ENCODE data around the gene SYNGR1. TPM values are rescaled to one million over a fixed set of nuclear protein-coding genes. Genes with fewer than 3 reads are reported as not detected.
"Not testable (repeated sequence)": the region's sequence is repeated elsewhere in the genome, so short reads cannot be mapped to it uniquely, and the experiment has no call there.

Gene SYNGR1
- polyA plus RNA-seq, 12 donors = 9.9 to 35.0 (median 14.2) TPM; not detected in 1

DNA sequence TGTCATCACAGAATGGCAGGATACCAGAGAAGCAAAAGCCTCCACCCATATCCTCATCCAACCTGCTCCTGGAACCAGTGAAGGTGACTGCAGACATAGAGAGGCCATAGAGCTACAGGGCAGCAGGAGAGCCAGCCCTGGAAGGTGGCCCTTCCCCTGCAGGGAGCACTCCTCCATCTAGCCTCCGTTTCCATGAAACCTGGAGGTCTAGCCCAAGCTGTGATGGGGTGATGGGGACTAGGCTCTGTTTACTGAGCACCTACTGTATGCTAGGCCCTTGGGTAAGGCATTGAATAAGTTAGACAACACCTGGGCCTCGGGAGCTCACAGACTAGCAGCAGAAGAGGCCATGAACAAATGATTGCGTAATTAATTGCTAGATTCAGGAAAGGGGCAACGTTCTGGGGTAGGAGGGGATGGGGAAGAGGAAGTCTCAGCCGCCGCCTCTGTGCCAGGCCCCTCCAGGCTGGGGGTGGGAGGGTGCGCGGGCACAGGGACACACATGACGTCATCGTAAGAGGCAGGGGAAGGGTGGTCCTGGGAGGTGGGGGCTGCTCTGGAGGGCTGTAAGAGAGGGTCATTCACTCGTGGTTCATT is 784 bp upstream of the SYNGR1 start:
- no peak for DNase-seq

DNA sequence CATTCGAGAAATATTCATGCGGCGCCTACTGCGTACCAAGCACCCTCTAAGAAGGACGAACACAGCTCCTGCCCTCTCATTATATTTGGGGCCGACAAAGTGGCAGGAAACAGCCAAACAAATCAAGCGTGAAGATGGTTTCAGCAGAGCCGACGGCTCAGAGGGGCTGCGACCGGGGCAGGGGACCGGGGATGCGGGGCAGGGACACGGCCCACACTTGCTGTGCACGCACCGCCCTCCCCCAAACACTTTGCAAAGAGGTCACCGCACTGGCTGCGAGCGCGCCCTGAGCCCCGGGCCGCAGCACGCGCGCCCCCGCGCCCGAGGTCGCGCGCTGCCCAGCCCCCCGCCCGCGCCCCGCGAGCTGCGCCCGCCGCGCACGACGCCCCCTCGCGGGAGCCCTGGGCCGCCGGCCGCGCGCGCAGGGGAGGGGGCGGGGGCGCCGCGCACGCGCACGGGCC is 255 bp upstream of the SYNGR1 start:
- no peak for DNase-seq

- no peak for DNase-seq
Measured at GRCh38 chr22:39350757-39351688, 1.2 kb downstream of the SYNGR1 start.

GRCh38 chr22:39351689-39352214 is 2.0 kb downstream of the SYNGR1 start:
- no peak for DNase-seq

- no peak for DNase-seq
Measured at GRCh38 chr22:39352306-39352891, 2.6 kb downstream of the SYNGR1 start.

GRCh38 chr22:39353346-39353745 is 3.6 kb downstream of the SYNGR1 start:
- no peak for DNase-seq

GRCh38 chr22:39355080-39355479 is 5.3 kb downstream of the SYNGR1 start:
- DNase-seq = no peak

DNA sequence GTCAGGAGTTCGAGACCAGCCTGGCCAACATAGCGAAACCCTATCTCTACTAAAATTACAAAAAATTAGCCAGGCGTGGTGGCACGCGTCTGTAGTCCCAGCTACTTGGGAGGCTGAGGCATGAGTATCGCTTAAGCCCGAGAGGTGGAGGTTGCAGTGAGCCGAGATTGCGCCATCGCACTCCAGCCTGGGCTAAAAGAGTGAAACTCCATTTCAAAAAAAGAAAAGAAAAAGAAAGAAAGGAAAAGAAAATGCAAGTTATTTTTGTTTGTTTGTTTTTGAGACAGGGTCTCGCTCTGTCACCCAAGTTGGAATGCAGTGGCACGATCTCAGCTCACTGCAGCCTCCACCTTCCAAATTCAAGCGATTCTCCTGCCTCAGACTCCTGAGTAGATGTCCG is 6.0 kb downstream of the SYNGR1 start:
- DNase-seq = not testable (repeated sequence)

DNA sequence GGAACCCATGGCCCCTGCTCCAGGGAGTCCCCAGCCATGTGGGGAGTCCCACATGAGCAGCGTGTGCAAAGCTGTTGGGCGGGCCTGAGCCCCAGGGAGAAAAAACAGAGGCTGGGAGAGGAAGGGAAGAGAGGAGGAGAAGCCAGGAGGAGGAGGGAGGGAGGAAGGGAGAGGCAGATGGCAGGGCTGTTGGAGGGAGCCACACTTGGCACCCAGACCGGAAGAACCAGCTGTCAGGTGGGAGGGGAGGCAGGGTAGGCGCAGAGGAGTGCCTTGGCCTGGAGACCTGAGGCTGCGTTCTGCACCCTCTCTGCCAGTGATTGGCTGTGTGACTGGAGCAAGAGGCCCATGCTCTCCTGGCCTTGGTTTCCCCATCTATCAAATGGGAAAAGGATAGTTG is 6.7 kb downstream of the SYNGR1 start:
- no peak for DNase-seq

- not testable (repeated sequence) for DNase-seq
Measured at GRCh38 chr22:39357110-39358108, 7.6 kb downstream of the SYNGR1 start.

DNA sequence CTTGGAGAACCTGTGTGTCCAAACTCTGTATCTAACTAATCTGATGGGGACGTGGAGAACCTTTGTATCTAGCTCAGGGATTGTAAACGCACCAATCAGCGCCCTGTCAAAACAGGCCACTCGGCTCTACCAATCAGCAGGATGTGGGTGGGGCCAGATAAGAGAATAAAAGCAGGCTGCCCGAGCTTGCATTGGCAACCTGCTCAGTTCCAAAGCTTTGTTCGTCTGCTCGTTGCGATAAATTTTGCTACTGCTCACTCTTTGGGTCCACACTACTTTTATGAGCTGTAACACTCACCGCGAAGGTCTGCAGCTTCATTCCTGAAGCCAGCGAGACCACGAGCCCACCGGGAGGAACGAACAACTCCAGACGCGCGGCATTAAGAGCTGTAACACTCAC is 8.4 kb downstream of the SYNGR1 start:
- DNase-seq = not testable (repeated sequence)

GRCh38 chr22:39359659-39360195 is 9.9 kb downstream of the SYNGR1 start:
- no peak for DNase-seq

DNA sequence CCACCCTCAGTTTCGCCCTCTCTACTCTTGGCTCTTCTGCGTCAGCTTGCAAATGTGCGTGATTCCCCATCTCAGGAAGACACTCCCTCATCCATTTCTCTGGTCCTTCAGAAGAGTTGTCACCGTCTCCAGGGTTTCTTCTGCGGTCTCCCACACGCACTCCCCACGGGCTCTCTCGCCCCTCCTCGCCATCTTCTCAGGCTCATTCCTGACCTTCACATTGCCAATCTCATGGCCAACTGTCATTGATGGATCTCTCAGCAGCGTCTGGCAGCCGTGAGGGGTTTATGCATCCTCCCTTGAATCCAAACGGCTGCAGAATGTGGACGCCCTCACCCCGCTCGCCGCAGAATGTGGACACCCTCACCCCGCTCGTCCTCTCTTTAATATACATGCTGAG is 10.5 kb downstream of the SYNGR1 start:
- DNase-seq = no peak

- DNase-seq = no peak
Measured at GRCh38 chr22:39360674-39361413, 11.1 kb downstream of the SYNGR1 start.

DNA sequence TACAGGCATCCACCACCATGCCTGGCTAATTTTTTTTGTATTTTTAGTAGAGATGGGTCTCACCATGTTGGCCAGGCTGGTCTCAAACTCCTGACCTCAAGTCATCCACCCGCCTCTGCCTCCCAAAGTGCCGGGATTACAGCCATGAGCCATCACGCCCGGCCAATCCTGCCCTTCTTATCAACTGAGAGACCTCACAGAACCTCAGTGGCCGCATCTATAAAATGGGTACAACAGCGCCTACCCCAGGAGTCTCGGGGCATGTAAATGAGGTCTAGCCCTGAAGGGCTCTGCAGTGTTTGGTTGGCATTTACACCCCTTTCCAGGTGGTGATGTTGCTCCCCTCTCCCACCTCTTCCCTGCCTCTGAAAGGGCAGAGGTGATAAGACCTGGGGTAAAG is 11.7 kb downstream of the SYNGR1 start:
- DNase-seq = no peak

- DNase-seq = no peak
Measured at GRCh38 chr22:39362271-39362670, 12.5 kb downstream of the SYNGR1 start.

DNA sequence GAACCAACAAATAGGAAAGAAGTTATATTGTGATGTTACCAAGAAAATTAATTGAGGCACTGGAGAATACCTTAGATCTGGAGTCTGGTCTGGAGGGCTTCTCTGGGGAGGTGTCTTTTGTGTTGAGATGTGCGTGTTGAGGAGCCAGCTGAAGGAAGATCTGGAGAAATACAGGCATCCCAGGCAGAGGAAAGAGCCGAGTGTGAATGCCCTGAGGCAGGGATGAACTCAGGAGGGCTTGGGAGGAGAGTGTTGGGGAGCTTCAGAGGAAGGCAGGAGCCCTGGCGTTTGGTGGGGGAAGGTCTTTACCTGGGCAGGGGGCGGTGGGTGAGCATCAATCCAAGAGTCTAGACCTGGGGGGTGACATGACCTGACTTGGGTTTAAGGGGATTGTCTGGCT is 13.1 kb downstream of the SYNGR1 start:
- no peak for DNase-seq

GRCh38 chr22:39363751-39364515 is 14.1 kb downstream of the SYNGR1 start:
- no peak for DNase-seq

Data from muscle of arm (tissue), 12 donors.